ENCODE measurements around the gene TSHZ2. TPM values are rescaled to one million over a fixed set of nuclear protein-coding genes. Genes with fewer than 3 reads are reported as not detected.

TSHZ2 gene
- total RNA-seq, 3 donors from 2014 or later, result 31.7 to 106 (median 59.6) TPM

DNA sequence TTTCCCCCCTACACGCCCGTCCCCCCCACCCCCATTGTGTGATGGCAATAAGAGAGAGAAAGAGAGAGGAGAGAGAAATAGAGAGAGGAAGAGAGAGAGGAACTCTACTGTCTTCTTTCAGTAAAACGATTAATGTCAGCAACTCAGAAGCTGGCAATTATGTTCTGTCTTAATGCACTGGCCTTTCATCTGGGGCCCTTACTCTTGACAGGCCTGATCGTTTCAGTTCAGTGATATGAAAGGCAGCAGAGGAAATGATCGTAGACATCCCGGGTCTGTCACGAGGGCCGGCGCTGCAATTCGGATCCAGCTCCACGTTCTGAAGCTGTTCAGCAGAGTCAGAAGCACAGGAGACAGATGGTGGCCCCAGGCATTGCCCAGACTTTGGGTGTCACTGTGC is 312.5 kb downstream of the TSHZ2 start:
- Histone ChIP-seq H3K27ac (no peak overlapping the region), H3K36me3 (no peaks in the 10 kb centered on the region), H3K9me3 (no peaks in the 10 kb centered on the region), H3K27me3 (no peaks in the 10 kb centered on the region), H3K4me3 (no peak overlapping the region), H3K4me1 (no peaks in the 10 kb centered on the region)
- TF ChIP-seq POLR2A (IDR thresholded peaks at IDR 0.05), result no peak
- no peak for TF ChIP-seq POLR2AphosphoS5 (IDR thresholded peaks at IDR 0.05)
- TF ChIP-seq, protein P1, sequence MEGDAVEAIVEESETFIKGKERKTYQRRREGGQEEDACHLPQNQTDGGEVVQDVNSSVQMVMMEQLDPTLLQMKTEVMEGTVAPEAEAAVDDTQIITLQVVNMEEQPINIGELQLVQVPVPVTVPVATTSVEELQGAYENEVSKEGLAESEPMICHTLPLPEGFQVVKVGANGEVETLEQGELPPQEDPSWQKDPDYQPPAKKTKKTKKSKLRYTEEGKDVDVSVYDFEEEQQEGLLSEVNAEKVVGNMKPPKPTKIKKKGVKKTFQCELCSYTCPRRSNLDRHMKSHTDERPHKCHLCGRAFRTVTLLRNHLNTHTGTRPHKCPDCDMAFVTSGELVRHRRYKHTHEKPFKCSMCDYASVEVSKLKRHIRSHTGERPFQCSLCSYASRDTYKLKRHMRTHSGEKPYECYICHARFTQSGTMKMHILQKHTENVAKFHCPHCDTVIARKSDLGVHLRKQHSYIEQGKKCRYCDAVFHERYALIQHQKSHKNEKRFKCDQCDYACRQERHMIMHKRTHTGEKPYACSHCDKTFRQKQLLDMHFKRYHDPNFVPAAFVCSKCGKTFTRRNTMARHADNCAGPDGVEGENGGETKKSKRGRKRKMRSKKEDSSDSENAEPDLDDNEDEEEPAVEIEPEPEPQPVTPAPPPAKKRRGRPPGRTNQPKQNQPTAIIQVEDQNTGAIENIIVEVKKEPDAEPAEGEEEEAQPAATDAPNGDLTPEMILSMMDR (IDR thresholded peaks at IDR 0.05), result no peak
- no peak for DNase-seq (ENCODE audit: low spot score in 2 of 2)
- intact Hi-C loops (cut with DNase I; ENCODE audit: low total_unique reads), result no loop called here

DNA sequence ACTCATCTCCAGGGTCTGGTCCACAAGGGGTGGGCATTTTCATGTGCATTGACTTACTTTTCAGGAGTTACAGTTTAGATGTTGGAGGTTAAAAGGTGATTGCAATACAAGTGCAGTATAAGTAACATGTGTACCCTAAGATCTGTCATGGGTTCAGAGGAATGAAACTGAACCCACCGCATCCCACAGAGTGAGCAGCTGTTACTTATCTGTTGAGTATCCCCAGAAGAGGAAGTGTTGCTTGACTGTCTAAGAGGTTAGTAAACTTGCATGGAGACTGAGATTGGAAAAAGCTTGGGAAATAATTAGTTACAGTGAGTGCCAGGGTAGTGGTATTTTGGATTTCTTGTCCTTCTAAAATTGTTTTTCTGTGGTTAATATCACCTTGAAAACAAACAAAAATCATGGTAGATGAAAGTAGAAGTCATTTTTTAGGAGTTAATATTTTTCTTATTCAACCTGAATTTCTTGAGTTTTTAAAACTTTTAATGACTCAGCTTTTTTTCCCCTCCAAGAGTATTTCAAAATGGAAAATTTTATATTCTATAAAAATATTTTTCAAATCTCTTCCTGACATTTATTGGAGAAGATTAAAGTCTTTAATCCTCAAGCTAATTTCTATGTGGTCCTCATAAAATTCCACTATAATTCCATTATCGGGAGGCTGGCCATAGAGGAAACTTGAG is 315.3 kb downstream of the TSHZ2 start:
- intact Hi-C loops (cut with DNase I; ENCODE audit: low total_unique reads), result no loop called here
- no peak for TF ChIP-seq POLR2A (IDR thresholded peaks at IDR 0.05)
- TF ChIP-seq, protein P1 (IDR thresholded peaks at IDR 0.05), result no peak
- no peak for TF ChIP-seq POLR2AphosphoS5 (IDR thresholded peaks at IDR 0.05)
- DNase-seq (ENCODE audit: low spot score in 2 of 2), result no peak
- H3K9me3 ChIP-seq, result no peaks in the 10 kb centered on the region
- H3K27me3 ChIP-seq, result no peaks in the 10 kb centered on the region
- no peaks in the 10 kb centered on the region for H3K4me1 ChIP-seq
- H3K36me3 ChIP-seq, result no peaks in the 10 kb centered on the region
- H3K27ac ChIP-seq, result no peak overlapping the region
- no peak overlapping the region for H3K4me3 ChIP-seq

DNA sequence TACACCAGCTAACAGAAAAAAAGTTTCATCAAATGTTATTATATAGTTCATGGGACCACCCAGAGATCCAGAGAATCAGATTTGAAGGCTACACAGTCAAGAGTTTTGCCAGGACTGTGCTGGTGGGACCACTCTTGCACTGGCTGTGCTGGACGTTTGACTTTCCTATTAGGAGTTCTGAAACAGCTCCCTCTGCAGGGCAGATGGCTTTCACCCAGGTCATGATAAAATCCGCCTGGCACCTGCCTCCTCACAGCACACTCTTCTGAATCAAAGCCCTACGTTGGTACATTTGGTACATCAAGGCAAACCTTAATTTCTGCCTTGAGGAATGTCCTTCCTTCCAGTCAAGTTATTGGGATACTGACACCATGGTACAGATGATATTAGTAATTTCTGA is 319.4 kb downstream of the TSHZ2 start:
- Histone ChIP-seq H3K4me3 (no peak overlapping the region), H3K27ac (no peak overlapping the region), H3K36me3 (no peaks in the 10 kb centered on the region), H3K4me1 (no peaks in the 10 kb centered on the region), H3K27me3 (no peaks in the 10 kb centered on the region), H3K9me3 (no peaks in the 10 kb centered on the region)
- intact Hi-C loops (cut with DNase I; ENCODE audit: low total_unique reads), result no loop called here
- DNase-seq (ENCODE audit: low spot score in 2 of 2), result no peak
- TF ChIP-seq POLR2AphosphoS5 (IDR thresholded peaks at IDR 0.05), result no peak
- no peak for TF ChIP-seq POLR2A (IDR thresholded peaks at IDR 0.05)
- TF ChIP-seq, protein P1 (IDR thresholded peaks at IDR 0.05), result no peak

DNA sequence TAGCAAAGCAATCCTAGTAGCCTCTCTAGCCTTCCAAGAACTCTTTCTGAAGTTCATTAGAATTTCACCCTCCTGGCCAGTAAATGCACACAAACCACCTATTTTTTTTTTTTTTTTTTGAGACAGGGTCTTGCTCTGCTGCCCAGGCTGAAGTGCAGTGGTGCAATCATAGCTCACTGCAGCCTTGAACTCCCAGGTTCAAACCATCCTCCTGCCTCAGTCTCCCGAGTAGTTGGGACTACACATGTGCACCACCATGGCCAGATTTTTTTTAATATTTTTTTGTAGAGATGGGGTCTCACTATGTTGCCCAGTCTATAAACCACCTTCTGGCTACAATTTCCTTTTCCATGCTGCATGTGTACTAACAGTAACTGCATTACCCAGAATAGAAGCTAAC is 320.2 kb downstream of the TSHZ2 start:
- H3K27ac ChIP-seq, result no peak overlapping the region
- intact Hi-C loops (cut with DNase I; ENCODE audit: low total_unique reads), result no loop called here
- no peaks in the 10 kb centered on the region for H3K36me3 ChIP-seq
- no peaks in the 10 kb centered on the region for H3K27me3 ChIP-seq
- no peak for DNase-seq (ENCODE audit: low spot score in 2 of 2)
- H3K4me1 ChIP-seq, result no peaks in the 10 kb centered on the region
- TF ChIP-seq, protein P1 (IDR thresholded peaks at IDR 0.05), result no peak
- TF ChIP-seq POLR2A (IDR thresholded peaks at IDR 0.05), result no peak
- no peak for TF ChIP-seq POLR2AphosphoS5 (IDR thresholded peaks at IDR 0.05)
- no peak overlapping the region for H3K4me3 ChIP-seq
- H3K9me3 ChIP-seq, result no peaks in the 10 kb centered on the region

DNA sequence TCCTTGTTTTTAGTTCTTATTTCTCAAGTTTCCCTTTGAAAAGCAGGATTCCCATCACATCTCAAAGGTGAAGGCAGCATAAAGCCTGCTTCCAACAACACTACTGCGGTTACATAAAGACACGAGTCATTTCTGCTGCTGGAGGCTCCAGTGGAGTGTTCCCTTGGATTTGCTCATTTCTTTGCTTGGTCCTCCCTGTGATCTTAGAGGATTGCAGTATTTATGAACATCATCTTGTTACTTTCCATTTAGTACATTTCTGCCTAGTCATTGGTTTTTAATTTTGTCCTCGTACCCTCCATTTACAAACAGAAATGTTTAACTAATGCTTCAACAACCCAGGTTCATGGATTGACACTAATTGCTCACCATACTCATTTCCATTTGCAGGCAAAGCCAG is 322.6 kb downstream of the TSHZ2 start:
- intact Hi-C loops (cut with DNase I; ENCODE audit: low total_unique reads), result no loop called here
- H3K4me1 ChIP-seq, result no peaks in the 10 kb centered on the region
- no peaks in the 10 kb centered on the region for H3K27me3 ChIP-seq
- H3K4me3 ChIP-seq, result no peak overlapping the region
- no peaks in the 10 kb centered on the region for H3K36me3 ChIP-seq
- H3K27ac ChIP-seq, result no peak overlapping the region
- TF ChIP-seq POLR2A (IDR thresholded peaks at IDR 0.05) (no peak), POLR2AphosphoS5 (IDR thresholded peaks at IDR 0.05) (no peak)
- TF ChIP-seq, protein P1 (IDR thresholded peaks at IDR 0.05), result no peak
- DNase-seq (ENCODE audit: low spot score in 2 of 2), result no peak
- no peaks in the 10 kb centered on the region for H3K9me3 ChIP-seq

Data from breast epithelium (tissue), 4 donors.